GM23338 (cell line): ENCODE data around the gene SMTNL1. TPM values are rescaled to one million over a fixed set of nuclear protein-coding genes. Genes with fewer than 3 reads are reported as not detected.

ENCODE experiments used
- CREB1 ChIP-seq: fragments of 250-450 bp; sonication (Bioruptor Pico); IDR thresholded peaks from 2 replicates; pipeline ENCODE4 v1.5.0; 2020; ENCODE audit warnings: low read depth, mild to moderate bottlenecking, moderate library complexity
- CTCF ChIP-seq, 2 experiments: fragments of 200-600 bp in 1 of 2; sonication (generic) in 1 of 2; conservative IDR thresholded peaks; 2 replicates each; pipeline versions ENCODE4 v1.5.1 to v1.6.1; 2016 to 2017; ENCODE audit warnings: antibody characterized with exemption in 2 of 2, low read depth in 2 of 2, mild to moderate bottlenecking in 2 of 2, moderate library complexity in 1 of 2
- ETS1 ChIP-seq: IDR thresholded peaks from 2 replicates; pipeline ENCODE4 v1.6.1; 2016; ENCODE audit warnings: antibody characterized with exemption
- EZH2 ChIP-seq: fragments of 200-600 bp; sonication (generic); IDR thresholded peaks from one replicate; pipeline ENCODE4 v1.8.0; 2017; ENCODE audit warnings: antibody characterized with exemption, mild to moderate bottlenecking, low read depth; ENCODE audit not compliant: unreplicated experiment
- EZH2phosphoT487 ChIP-seq: fragments of 200-600 bp; sonication (generic); IDR thresholded peaks from one replicate; pipeline ENCODE4 v1.8.1; 2018; ENCODE audit warnings: antibody characterized with exemption; ENCODE audit not compliant: unreplicated experiment
- JUNB ChIP-seq: IDR thresholded peaks from one replicate; pipeline ENCODE4 v1.6.1; 2016; ENCODE audit warnings: antibody characterized with exemption; ENCODE audit not compliant: unreplicated experiment
- NANOG ChIP-seq: IDR thresholded peaks from 2 replicates; pipeline ENCODE4 v1.6.1; 2016; ENCODE audit warnings: antibody characterized with exemption, borderline replicate concordance
- POLR2AphosphoS5 ChIP-seq: IDR thresholded peaks from 2 replicates; pipeline ENCODE4 v1.6.1; 2016; ENCODE audit warnings: antibody characterized with exemption, low read depth
- REST ChIP-seq: IDR thresholded peaks from one replicate; pipeline ENCODE4 v1.6.1; 2018; ENCODE audit warnings: antibody characterized with exemption; ENCODE audit not compliant: unreplicated experiment
- STAT1 ChIP-seq: IDR thresholded peaks from one replicate; pipeline ENCODE4 v1.6.1; 2016; ENCODE audit warnings: antibody characterized with exemption; ENCODE audit not compliant: unreplicated experiment
- ZNF114 ChIP-seq: fragments of 250-450 bp; sonication (Bioruptor Pico); IDR thresholded peaks from 2 replicates; pipeline ENCODE4 v1.5.0; 2020; ENCODE audit warnings: mild to moderate bottlenecking, moderate library complexity
- ZNF331 ChIP-seq: fragments of 250-450 bp; sonication (Bioruptor Pico); IDR thresholded peaks from 2 replicates; pipeline ENCODE4 v1.5.0; 2020; ENCODE audit warnings: low read depth, mild to moderate bottlenecking, moderate library complexity
- polyA plus RNA-seq: library from polyadenylated mRNA; unstranded; fragments of >200 nt; fragmentation: Nextera tagmentation; extraction: Ambion mirVana; gene quantifications from 2 replicates; pipeline ENCODE4 v1.2.1, GENCODE V29; 2016
- total RNA-seq: library from RNA; depleted of rRNA; stranded (reverse); fragments of >200 nt; shearing (Covaris generic); gene quantifications from 2 replicates; pipeline ENCODE4 v1.2.3, GENCODE V29; 2014

The SMTNL1 gene
- total and polyA plus RNA-seq, 2 experiments from 2014 or later, result 0.31 to 0.70 TPM

- TF ChIP-seq CTCF (conservative IDR thresholded peaks at IDR 0.05; ENCODE audit: low read depth in 2 of 2) (no peak), ZNF114 (no peak), POLR2AphosphoS5 (no peak), JUNB (no peak), ZNF331 (CRISPR knock-in tag) (no peak), REST (no peak), STAT1 (no peak), ETS1 (no peak), EZH2 (no peak), CREB1 (CRISPR knock-in tag) (no peak), EZH2phosphoT487 (no peak), NANOG (no peak)
Measured at GRCh38 chr11:57511741-57512430, 25.5 kb upstream of the SMTNL1 start (continued).
